GM18909 (cell line): ENCODE measurements around the gene RAP1GAP.

Experiments
- ATAC-seq: cut with Tn5 transposase; IDR thresholded peaks from one replicate; pipeline ENCODE4 v1.9.1; 2021; ENCODE audit warnings: mild to moderate bottlenecking; ENCODE audit not compliant: unreplicated experiment, poor library complexity

RAP1GAP gene

DNA sequence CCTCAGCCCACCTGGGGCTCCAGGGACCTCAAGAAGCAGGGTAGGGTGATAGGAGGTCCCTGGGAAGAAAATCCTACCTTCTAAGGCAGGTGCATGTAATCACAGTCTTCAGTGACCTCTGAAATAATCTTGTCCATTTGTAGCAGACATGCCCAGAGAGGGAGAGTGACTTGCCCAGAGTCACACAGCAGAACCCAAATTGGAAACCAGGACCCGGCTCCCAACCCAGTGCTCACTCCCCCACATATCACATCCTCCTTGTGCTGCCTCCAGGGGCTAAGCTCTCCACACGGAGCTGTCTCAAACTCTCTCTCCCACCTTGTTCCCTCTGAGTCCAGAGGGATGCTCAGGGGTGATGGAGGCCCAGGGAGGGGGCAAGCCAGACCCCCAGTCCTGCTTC, 72.5 kb downstream of the RAP1GAP start:
- ATAC-seq = no peak

DNA sequence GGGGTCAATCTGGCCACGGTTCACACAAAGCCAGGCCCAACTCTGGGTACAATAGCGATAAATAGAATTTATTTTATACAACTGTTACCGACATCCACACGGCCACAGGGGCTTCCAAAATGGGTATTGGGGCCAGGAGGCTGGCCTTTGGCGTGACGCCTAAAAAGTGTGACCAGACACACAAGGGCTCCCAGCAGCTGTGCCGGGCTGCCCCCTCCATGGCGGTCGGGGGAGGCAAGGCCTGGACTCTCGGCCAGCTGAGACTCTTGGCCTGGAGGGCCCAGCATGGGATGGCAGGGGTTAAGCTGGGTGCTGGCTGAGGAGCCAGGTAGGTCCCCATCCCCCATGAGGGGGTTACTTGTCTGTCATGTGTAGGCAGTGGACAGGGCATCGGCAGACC, 73.0 kb downstream of the RAP1GAP start:
- ATAC-seq = no peak

DNA sequence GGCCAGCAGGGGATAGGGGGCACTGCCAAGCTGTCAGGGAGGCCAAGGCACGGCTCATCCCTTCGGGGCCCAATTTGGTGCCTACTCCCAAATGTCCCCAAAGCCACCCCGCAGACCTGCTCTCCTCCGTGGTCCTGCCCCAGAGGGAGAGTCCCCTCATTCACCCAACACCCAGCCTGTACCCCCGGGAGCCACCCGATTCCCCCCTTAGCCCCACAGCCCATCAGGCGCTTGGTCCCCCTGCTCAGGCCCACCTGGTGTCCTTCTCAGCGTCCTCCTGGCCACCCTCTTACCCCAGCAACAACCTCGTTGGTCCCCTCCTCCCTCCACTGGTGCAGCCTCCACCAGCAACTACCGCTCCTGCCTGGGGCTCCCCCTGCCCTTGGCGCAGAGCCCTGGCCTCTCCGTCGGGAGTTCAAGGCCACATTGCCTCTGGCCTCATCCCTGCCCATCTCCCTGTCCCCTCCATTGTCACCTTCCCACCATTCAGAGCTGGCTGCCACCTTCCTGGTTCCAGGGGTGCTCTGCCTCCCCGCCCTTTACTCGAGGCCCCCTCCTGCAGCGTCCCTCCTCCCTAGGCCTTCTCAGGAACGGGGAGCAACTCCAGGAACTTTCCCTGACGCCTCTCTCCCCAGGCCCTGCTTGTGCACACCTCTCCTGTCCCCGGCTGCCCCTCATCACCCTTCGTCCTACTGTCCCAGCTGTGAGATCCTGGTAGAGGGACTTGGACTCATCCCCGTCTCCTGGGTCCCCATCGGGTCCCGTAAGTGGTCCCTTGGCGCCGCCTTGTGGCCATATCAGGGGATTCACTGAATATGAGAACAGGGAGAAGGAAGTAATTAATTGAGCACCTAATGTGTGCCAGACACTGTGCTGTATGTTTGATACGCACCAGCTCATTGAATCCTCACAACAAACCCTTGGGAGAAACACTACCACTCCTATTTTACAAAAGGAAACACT, 73.9 kb downstream of the RAP1GAP start:
- no peak for ATAC-seq

DNA sequence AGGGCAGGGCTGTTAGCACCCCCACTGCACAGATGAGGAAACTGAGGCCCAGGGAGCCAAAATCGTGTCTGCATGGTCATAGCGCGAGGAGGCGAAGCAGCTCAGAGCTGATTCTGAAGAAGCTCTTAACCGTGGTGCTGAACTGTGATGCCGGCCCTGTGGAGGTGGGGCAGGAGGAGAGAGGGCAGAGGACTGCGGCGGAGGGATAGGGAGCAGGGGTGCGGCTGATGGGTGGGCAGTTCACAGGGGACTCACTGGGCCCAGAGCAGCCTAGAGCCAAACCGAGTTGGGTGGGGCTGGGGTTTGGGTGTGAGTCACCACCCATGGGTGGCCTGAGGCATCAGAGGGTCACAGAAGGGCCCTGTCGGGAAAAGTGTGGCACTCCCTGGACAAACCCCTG, 74.7 kb downstream of the RAP1GAP start:
- ATAC-seq = no peak

DNA sequence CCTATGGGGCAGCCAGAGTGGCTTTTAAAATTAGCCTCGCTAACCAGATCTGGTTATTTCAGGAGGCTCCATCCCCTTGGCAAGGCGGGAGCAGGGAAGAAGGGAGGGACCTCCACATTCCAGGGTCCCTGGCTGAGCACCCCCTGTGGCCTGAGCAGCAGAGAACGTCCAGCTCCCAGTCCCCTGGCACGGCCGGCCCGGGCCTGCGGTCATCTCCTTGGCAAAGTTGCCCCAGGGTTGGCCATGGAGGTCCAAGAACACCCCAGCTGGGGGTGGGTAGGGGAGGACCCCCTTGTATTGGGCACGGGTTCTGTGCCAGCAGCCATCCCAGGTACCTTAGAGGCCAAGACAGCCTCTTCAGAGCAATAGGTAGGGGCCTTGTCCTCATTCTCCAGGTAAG, 75.9 kb downstream of the RAP1GAP start:
- ATAC-seq = no peak

DNA sequence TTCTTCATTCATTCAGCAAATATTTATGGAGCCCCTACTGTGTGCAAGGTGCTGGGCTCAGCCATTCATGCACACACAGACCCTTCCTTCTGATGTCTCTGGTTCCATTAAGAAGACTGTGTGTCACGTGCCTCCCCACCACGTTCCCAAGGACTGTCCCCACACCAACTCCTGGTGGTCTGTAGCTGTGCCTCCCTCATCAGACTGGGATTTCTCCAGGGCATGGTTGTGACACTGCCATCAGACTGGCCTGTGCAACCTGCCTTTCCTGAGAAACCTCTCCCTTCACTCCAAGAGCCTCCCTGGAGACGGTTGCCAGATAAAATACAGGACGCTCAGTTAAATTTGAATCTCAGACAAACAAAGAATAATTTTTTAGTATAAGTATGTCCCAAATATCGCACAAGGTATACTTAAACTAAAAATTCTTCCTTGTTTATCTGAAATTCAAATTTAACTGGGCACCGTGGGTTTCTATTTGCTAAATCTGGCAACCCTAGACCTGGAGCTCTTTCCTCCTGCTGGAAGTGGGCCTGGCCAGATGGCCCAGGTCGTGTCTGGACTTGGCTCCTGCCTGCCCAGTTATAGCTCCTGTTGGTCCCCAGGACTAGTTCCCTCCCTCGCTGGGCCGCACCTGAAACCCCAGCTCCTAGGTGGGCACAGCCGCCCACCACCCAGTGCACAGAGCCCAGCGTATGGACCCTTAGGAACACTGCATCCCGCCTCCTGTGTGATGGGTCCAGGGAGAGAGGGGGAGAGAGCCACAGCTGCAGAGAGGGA, 76.9 kb downstream of the RAP1GAP start:
- ATAC-seq = no peak

DNA sequence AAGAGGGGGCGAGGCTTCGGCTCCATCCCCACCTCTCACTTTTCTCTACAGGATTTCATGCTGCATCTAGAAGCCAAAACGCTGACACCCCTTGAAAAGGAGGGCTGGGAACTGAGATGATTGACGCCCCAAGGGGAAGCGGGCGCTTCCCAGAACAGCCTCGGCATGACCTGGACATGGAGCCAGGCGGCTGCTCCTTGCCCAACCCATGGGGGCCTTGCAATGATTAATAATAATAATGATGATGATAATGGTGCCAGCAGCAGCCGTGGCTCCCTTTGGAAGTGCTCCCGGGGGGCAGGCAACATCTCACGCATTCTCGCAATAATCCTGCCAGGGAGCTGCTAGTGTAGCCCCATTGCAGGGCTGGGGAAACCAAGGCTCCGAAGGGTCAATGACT, 78.2 kb downstream of the RAP1GAP start:
- no peak for ATAC-seq

DNA sequence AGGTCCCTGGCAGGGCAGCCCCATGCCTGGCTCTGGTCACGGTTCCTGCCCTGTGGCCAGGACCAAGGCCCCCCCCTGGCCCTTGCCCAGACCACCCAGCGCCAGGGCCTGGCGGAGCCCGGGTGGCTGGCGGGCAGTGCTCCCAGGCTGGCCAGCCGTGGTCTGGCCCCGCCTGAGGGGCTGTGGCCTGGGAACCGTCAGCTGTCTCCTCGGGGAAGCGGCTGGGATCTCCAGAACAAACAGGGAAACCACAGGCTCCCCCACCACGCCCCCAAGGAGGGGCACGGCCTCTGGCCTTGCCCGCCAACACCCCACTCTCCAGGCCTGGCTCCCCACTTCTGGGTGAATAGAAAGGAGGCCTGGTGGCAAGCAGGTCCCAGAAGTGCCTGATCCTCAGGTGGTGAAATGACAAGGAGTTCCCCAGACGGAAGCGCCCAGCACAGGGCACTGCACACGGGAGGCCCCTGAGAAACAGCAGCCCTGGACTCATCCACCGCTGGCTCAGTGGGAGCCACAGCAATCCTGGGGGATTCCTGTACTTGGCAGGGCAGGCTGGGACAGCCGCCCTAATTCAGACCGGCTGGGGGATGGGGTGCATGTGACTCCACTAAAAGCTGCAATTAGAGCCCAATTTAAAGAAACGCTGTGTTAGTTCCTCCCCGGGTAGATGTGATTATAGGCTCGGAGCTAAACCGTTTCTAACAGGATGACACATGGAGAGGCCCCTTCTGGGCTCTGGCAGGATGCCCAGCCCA, 78.9 kb downstream of the RAP1GAP start:
- no peak for ATAC-seq

DNA sequence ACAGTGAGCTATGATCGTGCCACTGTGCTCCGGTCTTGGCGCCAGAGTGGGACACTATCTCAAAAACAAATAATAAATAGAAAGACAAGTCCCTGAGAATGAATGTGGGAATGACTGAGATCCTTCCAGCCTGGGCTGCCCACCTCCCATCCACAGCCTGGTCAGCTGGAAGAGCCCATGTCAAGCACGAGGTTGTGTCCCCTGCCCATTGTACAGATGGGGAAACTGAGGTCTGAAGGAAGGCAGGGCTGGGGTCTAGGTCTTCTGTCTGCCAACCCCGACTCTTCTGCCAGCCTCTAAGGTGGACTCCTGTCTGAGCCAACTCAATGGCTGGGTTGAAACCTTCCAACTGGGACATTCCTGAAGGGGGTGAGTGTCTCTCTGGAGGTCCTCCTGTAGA, 79.5 kb downstream of the RAP1GAP start:
- no peak for ATAC-seq

DNA sequence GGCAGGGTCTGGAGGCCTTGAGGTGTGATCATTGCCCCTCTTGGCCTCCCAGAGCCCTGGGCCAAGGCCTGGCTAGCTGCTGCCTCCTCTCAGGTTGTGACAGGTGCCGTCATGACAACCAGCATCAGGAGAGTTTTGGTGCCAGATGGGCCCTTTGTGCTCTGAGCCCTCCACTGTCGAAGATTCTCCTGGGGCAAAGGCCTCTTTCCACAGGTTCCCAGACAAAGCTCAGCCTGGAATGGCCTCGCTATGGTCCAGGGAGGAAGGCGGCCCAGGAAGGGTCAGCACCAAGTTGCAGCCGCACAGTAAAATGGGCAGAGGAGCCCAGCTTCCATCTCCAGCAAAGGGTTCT, 81.6 kb downstream of the RAP1GAP start:
- no peak for ATAC-seq

DNA sequence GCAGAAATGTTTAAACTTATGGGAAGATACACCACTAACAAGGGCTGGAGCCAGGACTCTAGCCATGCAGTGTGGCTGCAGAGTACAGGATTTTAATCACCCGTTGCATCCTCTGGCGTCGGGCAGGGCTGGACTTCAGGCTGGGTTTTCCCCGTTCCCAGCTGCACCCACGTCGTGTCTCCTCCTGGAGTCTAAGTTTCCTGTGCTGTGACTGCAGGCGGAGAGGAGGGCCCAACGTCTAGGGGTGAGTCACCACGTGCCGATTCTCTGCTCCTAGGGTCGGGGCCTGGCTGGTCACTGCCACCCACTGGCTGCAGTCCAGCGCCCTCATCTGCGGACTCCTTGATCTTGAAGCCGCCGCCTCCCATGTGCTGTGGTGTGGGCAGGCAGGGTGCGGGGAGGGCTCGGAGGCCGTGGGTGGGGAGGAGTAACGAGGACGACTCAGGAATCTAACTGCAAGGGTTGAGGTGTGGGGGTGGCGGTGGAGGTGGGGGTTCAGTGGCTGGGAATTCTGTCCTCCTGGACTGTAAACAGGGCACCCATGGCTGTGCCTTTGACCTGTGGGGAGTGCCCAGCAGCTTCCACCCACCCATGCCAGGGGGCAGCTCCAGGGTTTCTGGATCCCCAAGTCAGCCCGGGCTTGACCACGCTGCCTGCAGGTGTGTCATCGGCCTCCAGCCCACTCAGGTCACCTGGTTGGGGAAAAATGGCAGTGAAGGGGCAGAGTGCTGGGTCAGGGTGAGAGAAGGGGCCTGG, 82.1 kb downstream of the RAP1GAP start:
- no peak for ATAC-seq

DNA sequence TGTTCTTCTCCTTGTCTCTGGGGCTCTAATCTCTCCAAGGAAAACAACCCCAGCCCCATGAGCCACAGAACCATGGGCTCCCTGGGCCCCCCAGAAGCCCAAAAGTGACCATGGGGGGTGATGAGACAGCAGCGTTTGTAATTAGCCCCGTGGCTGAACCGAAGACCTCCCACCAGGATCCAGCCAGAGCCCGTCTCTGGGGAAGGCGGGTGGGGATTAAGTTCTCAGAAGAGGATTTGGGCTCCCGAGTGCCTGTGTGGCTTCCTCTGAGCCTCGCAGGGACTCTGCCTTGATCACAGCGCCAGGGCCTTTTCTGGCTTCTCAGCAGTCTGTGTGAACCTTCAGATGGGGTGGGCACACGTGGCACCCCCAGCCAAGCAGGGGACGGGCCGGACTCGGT, 82.9 kb downstream of the RAP1GAP start:
- no peak for ATAC-seq

DNA sequence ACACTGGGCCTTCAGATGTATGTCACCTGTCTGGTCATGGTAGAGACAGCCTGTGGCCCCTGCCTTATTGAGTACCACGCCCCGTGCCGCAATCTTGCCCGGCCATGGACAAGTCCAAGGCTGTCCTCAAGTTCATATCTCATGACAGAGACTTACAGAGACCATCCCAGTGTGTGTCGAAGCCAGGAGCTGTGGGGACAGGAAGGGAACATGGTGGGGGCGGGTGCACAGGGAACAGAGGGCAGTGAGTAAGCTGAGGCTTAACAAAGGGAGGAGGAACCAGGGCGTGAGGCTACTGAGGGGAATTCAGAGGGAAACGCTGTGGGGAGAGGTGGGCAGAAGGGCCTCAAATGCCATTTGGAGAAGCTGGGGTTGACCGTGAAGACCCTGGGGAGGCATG, 84.1 kb downstream of the RAP1GAP start:
- no peak for ATAC-seq

DNA sequence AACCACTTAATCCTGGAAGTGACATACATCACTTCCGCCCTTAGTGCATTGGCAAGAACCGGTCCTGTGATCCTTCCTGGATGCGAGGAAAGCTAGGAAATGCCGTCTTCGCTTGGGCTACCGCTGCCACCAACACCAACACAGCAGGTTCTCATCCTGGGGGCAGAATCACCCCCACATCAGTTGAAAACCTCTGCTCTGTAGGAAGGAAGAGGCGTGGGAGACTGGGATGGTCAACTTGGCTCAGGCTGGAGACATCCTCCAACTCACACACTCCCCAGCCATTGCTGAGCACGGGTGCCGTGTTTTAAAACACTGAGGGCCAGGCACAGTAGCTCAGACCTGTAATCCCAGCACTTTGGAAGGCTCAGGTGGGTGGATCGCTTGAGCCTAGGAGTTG, 85.1 kb downstream of the RAP1GAP start:
- no peak for ATAC-seq

DNA sequence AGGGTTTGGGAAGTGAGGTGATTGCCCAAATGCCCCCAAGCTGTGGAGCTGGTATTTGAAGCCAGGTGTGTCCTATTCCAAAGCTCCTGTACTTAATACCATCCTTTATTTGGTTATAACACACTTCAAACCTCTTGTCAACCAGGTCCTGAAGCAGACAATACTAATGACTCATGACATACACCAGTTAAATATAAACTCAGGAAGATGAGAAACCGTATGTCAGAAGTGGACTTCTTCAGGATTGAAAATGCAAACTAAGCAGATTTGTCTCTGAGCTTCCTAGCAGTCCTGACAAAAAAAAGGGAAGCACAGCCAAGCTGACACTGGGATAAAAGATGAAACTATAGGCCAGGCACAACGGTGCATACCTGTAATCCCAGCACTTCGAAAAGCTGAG, 89.4 kb downstream of the RAP1GAP start:
- ATAC-seq = no peak

DNA sequence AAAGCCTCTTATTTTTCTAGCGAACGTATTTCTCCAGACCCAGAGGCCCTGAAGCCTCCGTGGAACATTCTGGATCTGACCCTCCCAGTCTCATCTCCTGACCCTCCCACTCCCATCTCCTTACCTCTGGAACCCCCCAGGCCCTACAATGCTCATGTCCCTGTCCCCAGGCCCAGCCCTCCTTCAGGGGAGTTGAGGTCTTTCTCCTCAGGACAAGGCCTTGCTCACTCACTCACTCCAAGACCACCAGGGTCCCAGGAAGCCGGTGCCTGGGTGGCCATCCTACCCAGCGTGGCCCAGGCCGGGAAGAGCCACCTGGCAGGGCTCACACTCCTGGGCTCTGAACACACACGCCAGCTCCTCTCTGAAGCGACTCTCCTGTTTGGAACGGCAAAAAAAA, 91.2 kb downstream of the RAP1GAP start:
- ATAC-seq = no peak

DNA sequence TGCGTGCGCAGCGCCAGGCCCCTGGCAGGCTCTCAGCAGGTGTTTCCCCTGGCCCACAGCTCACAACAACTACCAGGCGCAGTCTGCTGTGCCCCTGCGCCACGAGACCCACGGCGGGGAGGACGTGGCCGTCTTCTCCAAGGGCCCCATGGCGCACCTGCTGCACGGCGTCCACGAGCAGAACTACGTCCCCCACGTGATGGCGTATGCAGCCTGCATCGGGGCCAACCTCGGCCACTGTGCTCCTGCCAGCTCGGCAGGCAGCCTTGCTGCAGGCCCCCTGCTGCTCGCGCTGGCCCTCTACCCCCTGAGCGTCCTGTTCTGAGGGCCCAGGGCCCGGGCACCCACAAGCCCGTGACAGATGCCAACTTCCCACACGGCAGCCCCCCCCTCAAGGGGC, 91.8 kb downstream of the RAP1GAP start:
- ATAC-seq = no peak

DNA sequence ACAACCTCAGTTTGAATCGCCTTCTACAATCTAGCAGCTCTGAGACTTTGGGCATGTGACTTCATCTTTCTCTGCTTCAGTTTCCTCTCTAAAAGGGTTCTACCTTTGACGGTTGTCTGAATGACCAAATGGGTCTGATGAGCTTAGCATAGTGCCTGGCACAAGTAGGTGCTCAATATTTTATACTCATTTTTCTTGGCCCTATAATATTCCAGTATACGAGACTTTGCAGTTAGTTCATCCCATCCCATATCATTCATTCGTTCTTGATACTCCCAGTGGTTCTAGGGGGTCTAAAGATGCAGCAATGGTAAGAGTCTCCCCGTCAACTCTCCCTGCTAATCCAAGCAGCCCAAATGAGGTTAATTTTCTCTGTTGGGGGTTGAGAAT, 92.4 kb downstream of the RAP1GAP start:
- ATAC-seq = no peak

DNA sequence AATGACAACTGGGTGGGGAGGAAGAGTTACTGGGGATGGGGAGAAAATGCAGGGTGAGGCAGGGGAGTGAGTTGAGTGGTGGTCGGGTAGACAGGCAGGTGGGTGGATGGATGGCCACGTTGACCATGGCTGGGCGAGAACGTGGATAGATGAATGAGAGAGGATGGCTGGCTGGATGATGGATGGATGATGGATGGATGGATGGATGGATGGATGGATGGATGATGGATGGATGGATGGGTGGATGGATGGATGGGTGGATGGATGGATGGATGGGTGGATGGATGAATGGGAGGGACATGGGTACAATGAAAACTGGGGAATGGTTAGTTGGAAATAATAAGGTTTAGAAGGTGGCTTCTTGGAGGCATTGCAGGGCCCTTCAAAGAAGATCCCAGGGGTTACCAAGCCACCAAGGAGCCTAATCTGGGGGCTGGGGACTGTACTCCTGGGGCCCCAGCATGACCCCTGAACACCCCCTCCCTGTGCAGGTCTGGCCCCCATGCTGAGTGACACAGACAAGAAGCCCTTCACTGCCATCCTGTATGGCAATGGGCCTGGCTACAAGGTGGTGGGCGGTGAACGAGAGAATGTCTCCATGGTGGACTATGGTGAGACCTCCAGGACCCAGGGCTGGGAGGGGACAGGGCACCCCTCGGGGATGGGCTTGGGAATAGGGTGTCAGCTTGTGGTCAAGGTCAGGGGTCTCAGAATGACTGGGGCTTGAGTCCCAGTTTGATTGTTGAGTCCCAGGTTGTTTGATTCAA, 92.9 kb downstream of the RAP1GAP start:
- ATAC-seq = no peak
